Measurements from ENCODE around the gene ATP13A4.

ATP13A4 gene, protein sequence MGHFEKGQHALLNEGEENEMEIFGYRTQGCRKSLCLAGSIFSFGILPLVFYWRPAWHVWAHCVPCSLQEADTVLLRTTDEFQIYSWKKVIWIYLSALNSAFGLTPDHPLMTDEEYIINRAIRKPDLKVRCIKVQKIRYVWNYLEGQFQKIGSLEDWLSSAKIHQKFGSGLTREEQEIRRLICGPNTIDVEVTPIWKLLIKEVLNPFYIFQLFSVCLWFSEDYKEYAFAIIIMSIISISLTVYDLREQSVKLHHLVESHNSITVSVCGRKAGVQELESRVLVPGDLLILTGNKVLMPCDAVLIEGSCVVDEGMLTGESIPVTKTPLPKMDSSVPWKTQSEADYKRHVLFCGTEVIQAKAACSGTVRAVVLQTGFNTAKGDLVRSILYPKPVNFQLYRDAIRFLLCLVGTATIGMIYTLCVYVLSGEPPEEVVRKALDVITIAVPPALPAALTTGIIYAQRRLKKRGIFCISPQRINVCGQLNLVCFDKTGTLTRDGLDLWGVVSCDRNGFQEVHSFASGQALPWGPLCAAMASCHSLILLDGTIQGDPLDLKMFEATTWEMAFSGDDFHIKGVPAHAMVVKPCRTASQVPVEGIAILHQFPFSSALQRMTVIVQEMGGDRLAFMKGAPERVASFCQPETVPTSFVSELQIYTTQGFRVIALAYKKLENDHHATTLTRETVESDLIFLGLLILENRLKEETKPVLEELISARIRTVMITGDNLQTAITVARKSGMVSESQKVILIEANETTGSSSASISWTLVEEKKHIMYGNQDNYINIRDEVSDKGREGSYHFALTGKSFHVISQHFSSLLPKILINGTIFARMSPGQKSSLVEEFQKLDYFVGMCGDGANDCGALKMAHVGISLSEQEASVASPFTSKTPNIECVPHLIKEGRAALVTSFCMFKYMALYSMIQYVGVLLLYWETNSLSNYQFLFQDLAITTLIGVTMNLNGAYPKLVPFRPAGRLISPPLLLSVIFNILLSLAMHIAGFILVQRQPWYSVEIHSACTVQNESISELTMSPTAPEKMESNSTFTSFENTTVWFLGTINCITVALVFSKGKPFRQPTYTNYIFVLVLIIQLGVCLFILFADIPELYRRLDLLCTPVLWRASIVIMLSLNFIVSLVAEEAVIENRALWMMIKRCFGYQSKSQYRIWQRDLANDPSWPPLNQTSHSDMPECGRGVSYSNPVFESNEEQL

DNA sequence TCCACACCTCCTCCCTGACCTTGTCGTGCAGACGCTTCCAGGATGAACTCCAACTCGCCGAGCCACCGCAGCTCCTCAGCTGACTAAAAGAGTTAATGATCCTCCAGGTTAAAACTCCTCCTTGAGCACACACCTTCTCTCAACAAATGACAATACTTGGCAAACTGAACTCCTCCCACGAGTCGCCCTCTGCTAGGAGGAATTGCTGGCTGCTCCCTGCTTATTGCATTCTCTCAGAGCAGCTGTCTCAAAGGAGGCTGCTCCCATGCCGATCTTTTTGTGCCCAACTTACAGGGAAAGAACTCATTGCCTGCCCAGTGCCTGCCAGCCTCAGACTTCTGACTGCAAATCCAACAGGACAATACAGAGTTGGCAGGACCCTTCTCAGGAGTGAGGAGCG is at the start of gene ATP13A4:
ATP13A4 (minus strand) TSS at position 85 of the 400 bp plus-strand sequence. CDS start 96 bp downstream, outside the sequence.
- DNase-seq (ENCODE audit: low read depth in 4 of 4, low spot score in 1 of 4) = no peak

DNA sequence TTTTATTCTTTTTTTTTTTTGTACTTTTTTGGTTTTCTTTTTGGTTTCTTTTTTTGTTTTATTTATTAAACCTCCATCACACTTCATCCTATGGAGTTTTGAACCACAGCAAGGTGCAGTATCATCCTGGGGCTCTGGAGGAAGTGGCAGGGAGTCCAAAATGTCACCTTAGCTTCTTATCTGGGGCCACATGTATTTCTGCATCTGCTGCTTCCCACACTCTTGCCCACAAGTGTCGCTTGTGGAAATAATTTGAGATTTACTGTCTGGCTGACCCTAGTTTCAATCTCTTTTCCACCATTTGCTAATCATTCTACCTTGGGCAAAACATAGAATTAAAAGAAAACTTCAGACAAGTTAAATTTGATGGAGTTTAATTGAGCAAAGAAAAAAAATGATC is 44.7 kb upstream of the ATP13A4 start:
- no peak for DNase-seq (ENCODE audit: low read depth in 4 of 4, low spot score in 1 of 4)

DNA sequence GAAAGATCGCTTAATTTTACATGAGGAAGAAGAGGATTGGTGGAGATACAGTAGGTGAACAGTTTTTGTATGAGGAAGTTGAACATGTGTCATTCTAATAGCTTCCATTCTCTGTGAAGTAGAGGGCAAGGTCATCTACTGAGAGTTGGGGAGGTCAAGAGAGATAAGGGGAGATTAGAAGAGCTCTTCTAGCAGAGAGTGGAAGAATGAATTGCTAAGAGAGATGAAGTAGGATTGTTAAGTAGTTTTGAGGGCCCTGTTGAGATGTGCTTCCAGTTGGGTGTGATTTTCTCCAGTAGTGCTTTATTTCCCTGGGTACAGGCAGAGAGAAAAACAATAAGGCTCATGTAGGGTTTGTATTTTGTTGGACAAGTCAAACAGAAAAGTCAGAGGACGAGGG is 43.5 kb upstream of the ATP13A4 start:
- DNase-seq (ENCODE audit: low read depth in 4 of 4, low spot score in 1 of 4) = no peak

DNA sequence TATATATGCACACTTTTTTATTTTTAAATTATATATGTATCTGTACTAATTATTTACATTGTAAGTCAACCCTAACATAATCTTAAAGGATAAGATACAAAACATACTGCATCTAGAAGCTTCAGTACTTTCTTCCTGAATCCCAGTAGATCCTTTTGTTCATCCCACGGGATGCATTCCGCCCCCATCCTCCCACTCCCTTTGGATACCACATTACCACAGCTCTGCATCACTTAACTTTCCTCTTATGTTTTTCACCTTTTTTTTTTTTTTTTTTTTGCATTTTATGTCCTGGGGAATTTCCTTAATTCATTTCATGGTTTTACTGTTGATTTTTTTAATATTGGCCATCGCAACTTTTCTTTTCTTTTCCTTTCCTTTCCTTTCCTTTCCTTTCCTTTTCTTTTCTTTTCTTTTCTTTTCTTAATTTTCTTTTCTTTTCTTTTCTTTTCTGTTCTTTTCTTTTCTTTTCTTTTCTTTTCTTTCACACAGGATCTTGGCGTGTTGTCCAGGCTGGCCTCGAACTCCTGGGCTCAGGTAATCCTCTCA is 41.3 kb upstream of the ATP13A4 start:
- DNase-seq (ENCODE audit: low read depth in 4 of 4, low spot score in 1 of 4) = no peak

DNA sequence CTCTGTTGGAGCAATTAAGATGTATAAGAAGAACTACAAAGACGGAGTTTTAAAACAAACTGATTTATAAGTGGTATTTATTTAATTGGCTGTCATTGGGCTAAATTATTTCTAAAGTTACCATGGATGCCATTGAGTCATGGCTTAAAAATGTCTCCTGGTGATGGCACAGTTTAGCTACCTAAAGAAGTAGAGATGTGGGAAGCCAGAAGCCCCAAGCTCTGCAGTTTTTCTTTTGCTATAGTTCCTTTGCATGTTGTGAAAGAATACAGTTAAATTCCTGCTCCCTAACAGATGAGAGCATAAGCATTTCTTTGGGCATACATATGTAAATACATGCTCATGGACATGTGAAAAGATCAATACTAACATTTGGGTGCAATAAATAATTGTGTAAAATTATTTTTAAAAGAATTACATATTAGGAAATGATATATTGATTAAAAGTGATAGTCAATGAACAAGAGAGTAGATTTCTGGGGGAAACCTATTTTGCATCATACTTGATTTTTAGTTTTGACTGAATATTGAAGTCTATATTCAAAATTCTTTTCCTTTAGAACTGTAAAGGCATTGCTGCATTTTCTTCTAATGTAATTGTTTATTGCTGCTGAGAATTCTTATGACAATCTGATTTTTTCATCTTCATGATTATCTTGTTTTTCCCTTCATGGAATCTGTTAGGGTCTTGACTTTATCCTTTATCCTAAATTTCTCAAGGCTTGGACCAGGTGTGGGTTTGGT is 40.4 kb upstream of the ATP13A4 start:
- DNase-seq (ENCODE audit: low read depth in 4 of 4, low spot score in 1 of 4) = no peak

DNA sequence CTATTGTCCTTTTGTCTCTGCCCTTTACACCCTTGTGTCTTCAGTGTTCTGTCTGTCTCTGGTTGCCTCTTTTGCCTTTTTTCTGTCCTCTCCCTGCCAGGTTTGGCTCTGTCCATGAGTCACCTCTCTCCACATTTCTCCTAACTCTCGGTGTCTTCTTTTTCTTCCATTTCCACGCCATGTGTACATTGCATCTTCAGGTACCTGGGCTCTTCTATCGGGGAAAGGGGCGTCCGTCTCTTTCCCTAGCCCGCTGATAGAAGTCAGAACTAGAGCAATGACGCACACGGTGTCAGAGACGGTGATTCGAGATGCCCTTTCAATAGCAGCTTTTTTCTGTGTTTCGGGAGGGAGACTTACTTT is 39.0 kb upstream of the ATP13A4 start:
- peak; percentile 15 to 32 (median 18) for DNase-seq (ENCODE audit: low read depth in 4 of 4, low spot score in 1 of 4)

DNA sequence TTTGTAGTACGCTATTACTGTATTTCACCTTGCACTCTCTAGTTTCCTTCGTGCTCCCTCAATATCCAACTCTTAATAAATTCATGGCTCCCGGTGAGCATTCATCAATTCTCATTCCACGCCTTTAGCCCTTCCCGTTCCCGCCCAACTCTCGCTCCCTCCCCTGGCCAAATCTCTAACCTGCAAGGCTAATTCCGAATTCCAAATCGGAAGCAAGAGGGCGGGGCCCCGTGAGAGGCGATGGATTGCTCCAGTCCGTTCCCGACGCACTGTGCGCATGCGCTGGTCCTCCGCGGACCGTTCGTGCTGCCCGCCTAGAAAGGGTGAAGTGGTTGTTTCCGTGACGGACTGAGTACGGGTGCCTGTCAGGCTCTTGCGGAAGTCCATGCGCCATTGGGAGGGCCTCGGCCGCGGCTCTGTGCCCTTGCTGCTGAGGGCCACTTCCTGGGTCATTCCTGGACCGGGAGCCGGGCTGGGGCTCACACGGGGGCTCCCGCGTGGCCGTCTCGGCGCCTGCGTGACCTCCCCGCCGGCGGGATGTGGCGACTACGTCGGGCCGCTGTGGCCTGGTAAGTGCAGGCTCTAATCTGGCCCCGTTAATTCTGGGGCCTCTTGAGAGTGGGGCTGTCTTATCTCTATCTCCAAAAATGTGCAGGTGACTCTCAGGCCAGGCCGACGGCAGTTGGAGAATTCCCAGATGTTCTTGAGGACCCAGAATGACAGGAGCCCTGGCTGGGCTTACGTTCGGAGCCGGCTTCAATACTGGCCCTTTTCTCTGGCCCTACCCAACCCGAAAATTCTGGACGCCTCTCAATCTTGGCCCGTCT is 38.4 kb upstream of the ATP13A4 start, which contains the start of gene OPA1:
OPA1 (plus strand) TSS at position 368 of the 827 bp plus-strand sequence; CDS start at position 538, 170 bp downstream.
- DNase-seq (ENCODE audit: low read depth in 4 of 4, low spot score in 1 of 4) = peak; percentile 76 to 92 (median 85)

DNA sequence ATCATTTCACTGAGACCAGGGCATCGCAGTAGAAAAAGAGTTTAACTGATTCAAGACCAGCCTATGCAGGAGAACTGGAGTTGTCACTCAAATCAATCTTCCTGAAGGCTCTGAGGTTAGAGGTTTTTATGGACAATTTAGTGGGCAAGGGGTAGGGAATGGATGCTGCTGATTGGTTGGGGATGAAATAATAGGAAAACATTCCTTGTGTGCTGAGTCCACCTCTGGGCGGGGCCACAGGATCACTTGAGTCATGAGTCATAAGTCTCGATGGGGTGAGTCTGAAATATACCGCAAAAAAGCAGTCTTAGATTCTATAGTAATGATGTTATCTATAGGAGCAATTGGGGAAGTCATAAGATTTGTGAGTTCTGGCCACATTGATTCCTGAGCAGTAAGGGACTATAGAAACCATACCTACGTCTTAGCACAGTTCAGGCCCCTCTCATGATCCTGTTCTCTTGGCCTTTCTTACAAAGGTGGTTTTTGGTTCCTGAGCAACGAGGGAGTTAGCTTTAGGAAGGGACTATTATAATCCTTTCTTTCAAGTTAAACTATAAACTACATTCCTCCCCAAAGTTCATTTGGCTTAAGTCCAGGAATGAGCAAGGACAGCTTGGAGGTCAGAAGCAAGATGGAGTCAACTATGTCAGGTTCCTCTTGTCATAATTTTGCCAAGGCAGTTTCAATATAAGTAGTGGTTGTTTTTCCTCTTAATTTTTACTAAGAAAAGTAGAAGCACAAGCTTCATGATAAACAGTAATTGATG is 35.6 kb upstream of the ATP13A4 start:
- DNase-seq (ENCODE audit: low read depth in 4 of 4, low spot score in 1 of 4) = no peak

DNA sequence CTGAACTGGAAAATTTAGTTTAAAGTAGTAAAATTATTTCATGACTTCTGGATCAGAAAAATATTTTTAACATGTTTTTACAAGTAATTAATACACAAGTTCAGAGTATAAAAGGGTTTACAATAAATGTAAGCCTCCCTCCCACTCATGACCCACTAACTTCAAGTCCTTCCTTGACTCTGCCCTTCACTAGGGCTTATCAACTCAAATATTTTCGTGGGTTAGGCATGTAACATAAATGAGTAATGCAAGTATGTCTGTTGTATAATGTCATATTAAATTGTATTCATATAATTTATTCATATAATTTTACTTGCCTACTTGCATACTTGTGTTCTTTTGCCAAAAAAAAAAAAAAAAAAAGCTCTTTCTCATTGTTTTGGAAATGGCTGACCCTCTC is 34.9 kb upstream of the ATP13A4 start:
- no peak for DNase-seq (ENCODE audit: low read depth in 4 of 4, low spot score in 1 of 4)

DNA sequence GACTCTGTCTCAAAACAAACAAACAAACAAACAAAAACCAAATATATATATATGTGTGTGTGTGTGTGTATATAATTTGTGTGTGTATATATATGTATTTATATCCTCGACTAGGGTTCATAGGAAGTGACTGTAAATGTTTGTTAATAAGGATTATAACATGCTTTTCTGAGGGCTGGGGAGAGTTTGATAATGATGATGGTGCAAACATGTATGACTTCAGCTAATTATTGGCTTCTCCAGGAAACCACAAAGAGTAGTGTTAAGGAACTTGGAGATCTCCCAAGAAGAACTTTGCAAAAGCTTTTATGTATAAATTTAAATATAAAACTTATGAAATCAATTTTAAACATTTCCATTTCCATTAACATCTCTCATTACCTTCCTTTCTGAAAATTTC is 34.4 kb upstream of the ATP13A4 start:
- DNase-seq (ENCODE audit: low read depth in 4 of 4, low spot score in 1 of 4) = no peak

DNA sequence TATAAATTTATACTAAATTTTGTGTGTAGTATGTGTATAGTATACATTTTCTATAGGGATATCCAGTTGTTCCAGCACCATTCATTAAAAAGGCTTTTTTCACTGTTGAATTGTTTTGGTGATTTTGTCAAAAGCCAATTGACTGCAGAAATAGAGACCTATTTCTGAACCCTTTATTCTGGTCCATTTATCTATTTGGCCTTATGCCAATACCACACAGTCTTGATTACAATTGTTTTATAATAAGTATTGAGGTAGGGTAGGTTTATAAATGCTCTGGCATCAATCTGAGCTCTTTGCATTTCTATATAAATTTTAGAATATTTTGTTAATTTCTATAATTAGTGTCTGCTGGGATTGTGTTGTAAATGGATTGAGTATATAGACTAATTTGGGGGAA is 31.8 kb upstream of the ATP13A4 start:
- no peak for DNase-seq (ENCODE audit: low read depth in 4 of 4, low spot score in 1 of 4)

DNA sequence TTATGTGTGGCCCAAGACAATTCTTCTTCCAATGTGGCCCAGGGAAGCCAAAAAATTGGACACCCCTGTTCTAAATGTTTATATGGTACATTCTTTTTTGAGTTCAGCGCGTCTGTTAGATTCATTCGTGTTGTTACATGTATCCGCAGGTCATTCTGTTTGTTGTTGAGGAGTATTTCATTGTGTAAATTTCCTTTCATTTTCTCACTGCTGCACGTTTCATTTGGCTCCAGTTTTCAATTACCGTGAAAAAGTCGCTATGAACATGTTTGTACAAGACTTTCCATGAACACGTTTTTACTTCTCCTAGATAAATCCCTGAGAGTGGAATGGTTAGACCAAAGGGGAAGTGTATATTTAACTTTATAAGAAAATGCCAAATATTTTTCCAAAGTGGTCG is 30.8 kb upstream of the ATP13A4 start:
- no peak for DNase-seq (ENCODE audit: low read depth in 4 of 4, low spot score in 1 of 4)

DNA sequence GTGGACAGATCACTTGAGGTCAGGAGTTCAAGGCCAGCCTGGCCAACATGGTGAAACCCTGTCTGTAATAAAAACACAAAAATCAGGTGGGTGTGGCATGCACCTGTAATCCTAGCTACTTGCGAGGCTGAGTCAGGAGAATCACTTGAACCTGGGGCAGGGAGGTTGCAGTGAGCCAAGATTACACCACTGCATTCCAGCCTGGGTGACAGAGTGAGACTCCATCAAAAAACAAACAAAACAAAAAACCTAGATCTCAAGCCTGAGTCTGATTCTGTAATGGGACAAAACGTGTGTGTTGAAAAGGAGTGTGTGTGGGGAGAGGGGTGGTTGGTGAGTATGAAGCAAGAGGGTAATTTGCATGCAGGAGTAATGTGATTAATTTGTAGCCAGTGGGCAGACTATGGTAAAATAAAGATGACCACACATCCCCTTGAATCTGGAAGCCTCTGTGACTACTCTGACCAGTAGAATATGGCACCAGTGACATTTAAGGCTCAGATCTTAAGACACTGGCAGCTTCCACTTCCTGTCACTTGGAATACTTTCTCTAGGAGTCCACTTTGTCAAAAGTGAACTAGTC is 19.9 kb upstream of the ATP13A4 start:
- no peak for DNase-seq (ENCODE audit: low read depth in 4 of 4, low spot score in 1 of 4)

DNA sequence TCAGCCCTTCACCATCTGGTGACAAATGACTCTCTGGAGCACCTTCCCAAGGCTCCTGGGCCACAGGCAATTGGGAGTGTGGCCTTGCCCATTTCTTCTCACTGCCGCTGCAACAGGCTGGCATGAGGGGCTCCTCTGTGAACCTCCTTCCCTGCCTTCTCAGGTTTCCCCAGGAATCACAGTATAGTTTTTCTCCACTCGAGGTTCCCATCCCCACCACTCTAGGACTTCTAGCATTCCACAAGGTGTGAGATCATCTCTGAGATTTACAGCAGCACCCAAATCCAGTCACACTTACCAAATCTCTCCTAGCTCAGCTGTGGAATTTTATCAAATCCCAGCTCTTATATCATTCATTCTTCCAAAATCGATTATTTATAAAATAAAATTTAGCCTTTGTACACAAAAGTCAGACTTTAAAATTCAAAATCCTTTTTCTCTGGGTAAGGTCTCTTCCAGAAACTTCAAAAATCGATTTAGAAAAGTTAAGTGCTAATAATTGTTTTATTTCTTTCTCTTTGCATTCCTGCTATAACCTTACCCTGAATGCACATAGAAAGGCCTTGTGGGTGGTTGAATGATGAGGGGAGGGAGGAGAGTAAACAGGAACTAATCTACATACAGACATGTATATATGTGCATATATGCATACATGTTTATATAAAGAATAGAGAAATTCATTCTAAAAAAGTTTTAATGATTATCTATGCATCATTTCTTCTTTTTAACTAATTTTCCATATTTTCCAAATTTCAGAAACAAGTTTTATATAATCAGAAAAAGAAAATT is 18.9 kb upstream of the ATP13A4 start:
- DNase-seq (ENCODE audit: low read depth in 4 of 4, low spot score in 1 of 4) = no peak

DNA sequence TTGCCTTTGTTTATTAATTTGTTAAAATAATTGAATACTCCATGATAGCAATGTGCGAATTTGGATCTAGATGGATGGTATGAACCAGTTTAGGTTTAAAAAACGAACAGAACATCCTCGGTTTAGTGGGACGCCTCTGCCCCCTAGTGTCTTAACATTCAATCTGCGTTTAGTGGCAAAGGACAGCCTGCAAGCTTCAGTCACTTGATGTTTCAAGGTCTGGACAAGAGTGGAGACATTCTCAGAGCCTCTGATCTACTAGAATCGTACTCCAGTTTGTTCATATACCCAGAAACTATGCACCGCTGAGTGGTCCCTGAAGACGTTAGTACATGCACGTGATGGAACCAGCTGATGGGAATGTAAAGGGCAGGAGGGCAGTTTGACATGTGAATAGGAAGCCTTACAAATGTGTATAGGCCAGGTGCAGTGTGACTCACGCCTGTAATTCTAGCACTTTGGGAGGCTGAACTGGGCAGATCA is 17.8 kb upstream of the ATP13A4 start:
- DNase-seq (ENCODE audit: low read depth in 4 of 4, low spot score in 1 of 4) = peak in 3 of 4 experiments; percentile 12 to 21 (median 13)

DNA sequence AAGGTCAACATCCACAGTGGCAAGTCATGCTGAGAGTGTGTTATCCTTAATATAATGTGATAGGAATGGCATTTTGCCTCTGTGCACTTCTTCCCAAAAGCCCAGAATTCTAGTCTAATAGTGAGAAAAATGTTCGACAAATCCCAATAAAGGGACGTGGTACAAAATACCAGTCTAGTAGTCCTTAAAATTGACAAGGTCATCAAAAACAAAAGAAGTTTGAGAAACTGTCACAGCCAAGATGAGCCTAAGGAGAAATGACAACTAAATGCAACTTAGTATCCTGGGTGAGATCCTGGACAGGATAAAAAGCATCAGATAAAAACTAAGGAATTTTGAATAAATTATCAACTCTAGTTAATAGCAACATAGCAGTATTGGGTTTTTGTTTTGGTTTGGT is 14.4 kb upstream of the ATP13A4 start:
- DNase-seq (ENCODE audit: low read depth in 4 of 4, low spot score in 1 of 4) = no peak

DNA sequence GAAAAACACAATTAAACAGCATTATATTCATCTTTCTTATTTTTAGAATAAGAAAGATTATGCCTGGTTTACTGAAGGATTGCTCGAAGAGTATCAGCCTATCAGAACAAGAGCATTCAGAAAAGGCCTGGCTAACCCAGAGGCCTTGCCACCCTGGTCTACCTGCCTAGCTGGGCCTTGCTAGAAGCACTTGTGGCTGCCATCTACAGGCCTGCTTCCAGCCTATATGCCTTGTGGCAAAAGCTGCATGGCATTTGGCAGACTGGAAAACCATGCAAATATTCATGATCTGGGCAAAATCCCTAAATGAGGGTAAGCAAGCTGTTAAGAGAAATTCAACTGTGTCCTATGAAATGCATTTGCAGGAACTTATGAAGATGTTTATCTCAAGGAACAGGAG is 9.3 kb upstream of the ATP13A4 start:
- DNase-seq (ENCODE audit: low read depth in 4 of 4, low spot score in 1 of 4) = no peak

DNA sequence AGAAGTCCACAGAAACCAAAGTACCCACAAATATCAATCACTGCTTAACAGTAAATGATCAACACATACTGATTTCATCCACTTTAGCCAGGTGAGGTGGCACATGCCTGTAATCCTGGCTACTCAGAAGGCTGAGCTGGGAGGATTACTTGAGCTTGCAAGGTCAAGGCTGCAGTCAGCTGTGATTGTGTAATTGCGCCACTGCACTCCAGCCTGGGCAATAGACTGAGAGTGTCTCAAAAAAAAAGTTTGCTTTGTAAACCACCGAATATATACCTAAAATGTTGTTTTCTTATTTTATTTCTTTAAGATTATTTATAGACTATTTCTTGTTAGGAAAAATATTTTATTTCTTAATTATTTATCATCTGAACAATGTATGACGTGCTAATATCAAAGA is 8.7 kb upstream of the ATP13A4 start:
- DNase-seq (ENCODE audit: low read depth in 4 of 4, low spot score in 1 of 4) = no peak

Measured in stimulated activated CD4-positive, alpha-beta T cell treated with anti-CD3 and anti-CD28 coated beads, Interleukin-1b, Interleukin-23, amount 100 ng/mL, for 24 hours (primary cell).